ENCODE measurements around the gene C2CD3.

- no peak for TF ChIP-seq POLR2A (IDR thresholded peaks at IDR 0.05)
- TF ChIP-seq, protein P1, sequence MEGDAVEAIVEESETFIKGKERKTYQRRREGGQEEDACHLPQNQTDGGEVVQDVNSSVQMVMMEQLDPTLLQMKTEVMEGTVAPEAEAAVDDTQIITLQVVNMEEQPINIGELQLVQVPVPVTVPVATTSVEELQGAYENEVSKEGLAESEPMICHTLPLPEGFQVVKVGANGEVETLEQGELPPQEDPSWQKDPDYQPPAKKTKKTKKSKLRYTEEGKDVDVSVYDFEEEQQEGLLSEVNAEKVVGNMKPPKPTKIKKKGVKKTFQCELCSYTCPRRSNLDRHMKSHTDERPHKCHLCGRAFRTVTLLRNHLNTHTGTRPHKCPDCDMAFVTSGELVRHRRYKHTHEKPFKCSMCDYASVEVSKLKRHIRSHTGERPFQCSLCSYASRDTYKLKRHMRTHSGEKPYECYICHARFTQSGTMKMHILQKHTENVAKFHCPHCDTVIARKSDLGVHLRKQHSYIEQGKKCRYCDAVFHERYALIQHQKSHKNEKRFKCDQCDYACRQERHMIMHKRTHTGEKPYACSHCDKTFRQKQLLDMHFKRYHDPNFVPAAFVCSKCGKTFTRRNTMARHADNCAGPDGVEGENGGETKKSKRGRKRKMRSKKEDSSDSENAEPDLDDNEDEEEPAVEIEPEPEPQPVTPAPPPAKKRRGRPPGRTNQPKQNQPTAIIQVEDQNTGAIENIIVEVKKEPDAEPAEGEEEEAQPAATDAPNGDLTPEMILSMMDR (IDR thresholded peaks at IDR 0.05): no peak
Measured at GRCh38 chr11:74203966-74204365, 33.2 kb upstream of the C2CD3 start.

Measured in tibial nerve (tissue), 3 donors.